NCI-H2227 treated with DMSO at 0.1 percent for 48 hours (cell line): Measurements from ENCODE around the gene METTL21C.
A peak's percentile ranks its signal among the peaks of the same experiment; 100 is the strongest.

ENCODE experiments used
- DNase-seq: peaks from one replicate; lab custom pipeline; 2025; lab: John Stamatoyannopoulos, UW

Gene METTL21C

GRCh38 chr13:102667023-102667422 is 27.8 kb downstream of the METTL21C start:
- no peak for DNase-seq

DNA sequence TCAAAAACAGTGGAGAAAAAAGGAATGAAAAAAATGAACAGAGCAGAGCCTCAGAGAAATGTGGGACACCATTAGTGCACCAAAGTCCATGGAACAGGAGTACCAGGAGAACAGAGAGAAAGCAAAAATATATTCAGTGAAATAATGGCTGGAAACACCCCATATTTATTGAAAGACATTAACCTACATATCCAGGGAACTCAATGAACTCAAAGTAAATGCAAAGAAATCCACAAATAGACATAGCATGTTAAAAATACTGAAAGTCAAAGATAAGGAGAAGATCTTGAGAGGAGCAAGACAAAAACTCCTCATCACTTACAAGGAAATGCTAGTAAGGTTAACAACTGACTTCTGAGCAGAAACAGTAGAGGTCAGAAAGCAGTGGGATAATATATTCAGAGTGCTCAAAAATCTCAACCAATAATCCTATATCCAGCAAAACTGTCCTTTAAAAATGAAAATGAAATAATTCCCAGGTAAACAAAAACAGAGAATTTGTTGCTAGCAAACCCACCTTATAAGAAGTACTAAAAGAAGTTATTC is 35.6 kb downstream of the METTL21C start:
- no peak for DNase-seq

- no peak for DNase-seq
These were observed 36.2 kb downstream of the METTL21C start for GRCh38 chr13:102658660-102659059.

- DNase-seq, result no peak
These were observed 37.2 kb downstream of the METTL21C start for GRCh38 chr13:102657630-102658029.

GRCh38 chr13:102654756-102655155 is 40.1 kb downstream of the METTL21C start:
- no peak for DNase-seq

DNA sequence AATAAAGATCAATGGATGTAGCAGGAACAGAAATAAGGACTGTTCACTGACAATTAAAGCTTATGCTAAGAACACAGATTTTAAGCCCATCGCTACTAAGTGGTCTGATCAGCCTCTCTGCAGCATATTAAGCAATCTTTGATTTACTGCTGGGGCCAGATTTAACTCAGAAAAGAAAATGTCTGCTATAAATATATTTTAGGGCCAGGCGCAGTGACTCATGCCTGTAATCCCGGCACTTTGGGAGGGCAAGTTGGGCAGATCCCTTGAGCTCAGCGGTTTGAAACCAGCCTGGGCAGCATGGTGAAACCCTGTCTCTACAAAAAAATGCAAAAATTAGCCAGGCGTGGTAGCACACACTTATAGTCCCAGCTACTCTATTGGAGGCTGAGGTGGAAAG is 43.0 kb downstream of the METTL21C start:
- DNase-seq, result no peak

GRCh38 chr13:102651392-102651791 is 43.5 kb downstream of the METTL21C start:
- DNase-seq, result no peak

DNA sequence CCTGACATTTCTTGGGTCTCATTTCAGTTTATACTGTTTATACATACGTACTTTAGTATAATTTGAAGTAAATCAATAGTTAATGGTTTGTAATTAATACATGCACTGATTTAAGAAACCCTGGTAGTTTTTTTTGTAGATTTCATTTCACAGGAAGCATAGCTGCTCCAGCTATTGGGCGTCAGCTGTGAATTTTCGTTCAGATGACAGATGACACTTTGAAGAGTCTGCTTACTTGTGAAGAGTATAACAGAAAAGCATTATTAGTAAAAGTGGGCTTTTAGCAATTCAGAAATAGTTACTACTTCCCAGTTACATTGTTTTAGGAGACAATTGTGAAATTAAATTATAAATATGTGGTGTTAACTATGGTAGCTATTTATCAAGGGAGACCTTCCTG is 44.4 kb downstream of the METTL21C start:
- no peak for DNase-seq

GRCh38 chr13:102648046-102648445 is 46.8 kb downstream of the METTL21C start:
- peak; percentile 0 for DNase-seq

- DNase-seq, result no peak
These were observed 49.1 kb downstream of the METTL21C start for GRCh38 chr13:102645701-102646100.

DNA sequence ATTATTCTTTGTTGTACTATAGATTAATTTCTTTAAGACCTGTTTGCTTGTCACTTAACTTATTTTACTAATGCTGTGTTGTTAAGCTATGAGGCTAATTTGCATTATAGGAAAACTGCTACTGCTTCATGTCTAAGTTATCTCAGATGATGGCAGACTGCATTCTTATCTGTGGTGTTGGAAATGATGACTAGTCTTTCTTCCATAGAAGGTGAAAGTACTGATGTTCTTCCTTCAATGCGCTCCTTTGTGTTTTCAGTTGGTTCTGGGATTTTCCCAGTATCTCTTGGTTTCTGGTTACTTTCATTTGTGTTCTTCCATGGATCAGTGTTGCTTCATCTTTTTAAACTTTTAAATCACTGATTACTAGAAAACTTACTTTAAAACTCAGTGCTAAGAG is 51.2 kb downstream of the METTL21C start:
- no peak for DNase-seq

GRCh38 chr13:102642475-102642874 is 52.4 kb downstream of the METTL21C start:
- no peak for DNase-seq

- DNase-seq, result no peak
These were observed 52.8 kb downstream of the METTL21C start for GRCh38 chr13:102642029-102642428.

DNA sequence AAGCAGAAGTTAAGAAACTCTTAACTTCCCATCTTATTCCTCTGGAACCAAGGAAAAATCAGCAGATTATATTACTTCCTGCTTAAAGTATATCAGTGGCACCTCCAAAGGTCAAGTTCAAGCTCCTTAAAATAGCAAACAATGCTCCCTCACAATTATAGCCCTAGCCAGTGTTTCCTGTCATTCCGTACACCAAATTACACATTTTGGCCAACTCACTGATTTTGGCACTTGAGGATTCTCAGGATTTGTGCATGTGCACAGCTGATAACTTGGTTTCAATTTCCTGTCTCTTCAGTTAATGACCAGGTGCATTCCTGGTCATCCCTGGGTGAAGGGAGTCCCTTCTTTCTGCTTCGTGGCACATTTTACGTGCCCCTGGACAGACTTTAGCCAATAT is 56.1 kb downstream of the METTL21C start:
- DNase-seq, result no peak
